ENCODE results near the gene PTPN23. TPM values are rescaled to one million over a fixed set of nuclear protein-coding genes. Genes with fewer than 3 reads are reported as not detected.

Gene PTPN23
- total and polyA plus RNA-seq, 10 of the 15 experiments (the other 5 are each of a cell fraction or from before 2014, with no cell fraction given): 0.44 to 28.6 (median 4.4) TPM

DNA sequence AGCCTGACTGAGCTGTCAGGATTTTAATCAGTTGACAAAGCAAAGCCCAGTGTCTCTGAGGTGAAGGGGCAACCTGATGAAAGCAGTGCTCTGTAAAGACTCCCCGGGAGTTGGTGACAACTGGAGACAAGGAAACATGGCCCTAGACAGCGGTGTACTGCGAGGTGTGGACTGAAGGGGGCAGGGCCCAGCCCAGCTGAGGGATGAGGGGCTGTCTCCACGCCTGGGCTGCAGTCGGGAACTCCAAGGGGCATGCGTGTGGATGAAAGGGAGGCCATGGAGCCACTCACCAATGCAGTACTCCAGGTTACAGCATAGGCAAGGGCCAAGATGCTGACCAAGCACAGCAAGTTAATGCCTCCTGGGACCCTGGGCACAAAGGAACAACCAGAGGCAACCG lies 49.8 kb downstream of the PTPN23 start:
- intact Hi-C loops (cut with micrococcal nuclease; ENCODE audit: unreplicated experiment) (no loop called here), in situ Hi-C loops (cut with MboI) (no loop called here)
- Histone ChIP-seq H3K4me3 (no peak overlapping the region), H3K36me3 (ENCODE audit: control insufficient read depth in 2 of 2, insufficient read depth in 2 of 2, low read length in 1 of 2) (peaks cover 15 to 39% of the 10 kb centered on the region in 2 experiments; a peak in 3 of 4 replicates), H4K20me1 (ENCODE audit: control insufficient read depth, insufficient read depth) (no peaks in the 10 kb centered on the region; the same call in 1 of the 2 replicates), H3K79me2 (ENCODE audit: control insufficient read depth, insufficient read depth, low read length) (no peaks in the 10 kb centered on the region), H3K4me2 (ENCODE audit: control insufficient read depth, insufficient read depth) (no peak overlapping the region), H3K27ac (ENCODE audit: control insufficient read depth, insufficient read depth) (no peak overlapping the region), H3K27me3 (replicated peaks in 1 of 2; ENCODE audit: control insufficient read depth in 2 of 2, insufficient read depth in 2 of 2, low read length in 1 of 2) (no peaks in the 10 kb centered on the region), H3K9ac (ENCODE audit: control insufficient read depth, insufficient read depth, low read length) (no peak overlapping the region), H3K9me3 (replicated peaks; ENCODE audit: control insufficient read depth, insufficient read depth, low read length) (no peaks in the 10 kb centered on the region), H2AFZ (ENCODE audit: control insufficient read depth, low read depth, low read length) (no peak overlapping the region), H3K4me1 (ENCODE audit: control insufficient read depth, insufficient read depth, low read length) (no peaks in the 10 kb centered on the region)
- SMC1A ChIA-PET (ENCODE audit: uncharacterized antibody, unreplicated experiment): no interaction called here
- TF ChIP-seq NFIC (IDR thresholded peaks at IDR 0.05; ENCODE audit: low read depth, low read length): no peak
- CTCF ChIA-PET: interaction anchor here (1.1 kb wide), 1 partner anchor 9 kb away, joined by 6 read pairs; no protein-coding TSS in a partner anchor
- BruUV-seq (replicated peaks): no TSS peak
- 96% methylated on average over 7 of the region's 7 CpGs for WGBS (ENCODE audit: insufficient coverage, insufficient replicate concordance, low lambda C conversion rate, missing lambda C conversion rate)
- RAD21 ChIA-PET (ENCODE audit: unreplicated experiment): no interaction called here
- POLR2A ChIA-PET: no interaction called here
- FAIRE-seq: no peak
- no peak for DNase-seq (ENCODE audit: low read depth, low spot score)
- no peak for ATAC-seq

DNA sequence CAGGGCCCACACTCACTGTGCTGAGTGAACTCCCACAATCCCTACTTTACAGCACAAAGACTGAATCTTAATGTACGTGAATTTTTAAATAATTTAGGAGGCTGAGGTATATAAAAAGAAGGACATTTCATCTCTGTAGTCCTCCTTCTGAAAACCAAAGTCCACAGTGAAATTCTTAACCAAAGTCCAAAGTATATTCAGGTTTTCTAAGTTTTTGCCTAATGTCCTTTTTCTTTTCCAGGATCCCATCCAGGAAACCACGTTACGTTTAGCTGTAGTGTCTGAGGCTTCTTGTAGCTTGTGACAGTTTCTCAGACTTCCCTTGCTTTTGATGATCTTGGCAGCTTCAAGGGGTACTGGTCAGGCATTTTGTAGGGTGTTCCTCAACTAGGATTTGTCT lies 50.4 kb downstream of the PTPN23 start:
- H2AFZ ChIP-seq (ENCODE audit: control insufficient read depth, low read depth, low read length): no peak overlapping the region
- no peak overlapping the region for H3K4me3 ChIP-seq
- no peak for DNase-seq (ENCODE audit: low read depth, low spot score)
- no peak for ATAC-seq
- H3K9ac ChIP-seq (ENCODE audit: control insufficient read depth, insufficient read depth, low read length): no peak overlapping the region
- ChIA-PET CTCF (no interaction called here), POLR2A (no interaction called here), RAD21 (ENCODE audit: unreplicated experiment) (no interaction called here), SMC1A (ENCODE audit: uncharacterized antibody, unreplicated experiment) (no interaction called here)
- H4K20me1 ChIP-seq (ENCODE audit: control insufficient read depth, insufficient read depth): no peaks in the 10 kb centered on the region; the same call in 1 of the 2 replicates
- no peak overlapping the region for H3K27ac ChIP-seq (ENCODE audit: control insufficient read depth, insufficient read depth)
- no peaks in the 10 kb centered on the region for H3K9me3 ChIP-seq (replicated peaks; ENCODE audit: control insufficient read depth, insufficient read depth, low read length)
- no peaks in the 10 kb centered on the region for H3K4me1 ChIP-seq (ENCODE audit: control insufficient read depth, insufficient read depth, low read length)
- WGBS (ENCODE audit: insufficient coverage, insufficient replicate concordance, low lambda C conversion rate, missing lambda C conversion rate): 92% methylated on average over 3 of the region's 3 CpGs
- BruUV-seq (replicated peaks): no TSS peak
- H3K79me2 ChIP-seq (ENCODE audit: control insufficient read depth, insufficient read depth, low read length): no peaks in the 10 kb centered on the region
- H3K36me3 ChIP-seq (ENCODE audit: control insufficient read depth in 2 of 2, insufficient read depth in 2 of 2, low read length in 1 of 2): peaks cover 10 to 34% of the 10 kb centered on the region in 2 experiments; a peak in 3 of 4 replicates
- in situ Hi-C loops (cut with MboI) (no loop called here), intact Hi-C loops (cut with micrococcal nuclease; ENCODE audit: unreplicated experiment) (no loop called here)
- no peak for FAIRE-seq
- TF ChIP-seq PAX8 (IDR thresholded peaks at IDR 0.05): no peak
- TF ChIP-seq, protein P1, sequence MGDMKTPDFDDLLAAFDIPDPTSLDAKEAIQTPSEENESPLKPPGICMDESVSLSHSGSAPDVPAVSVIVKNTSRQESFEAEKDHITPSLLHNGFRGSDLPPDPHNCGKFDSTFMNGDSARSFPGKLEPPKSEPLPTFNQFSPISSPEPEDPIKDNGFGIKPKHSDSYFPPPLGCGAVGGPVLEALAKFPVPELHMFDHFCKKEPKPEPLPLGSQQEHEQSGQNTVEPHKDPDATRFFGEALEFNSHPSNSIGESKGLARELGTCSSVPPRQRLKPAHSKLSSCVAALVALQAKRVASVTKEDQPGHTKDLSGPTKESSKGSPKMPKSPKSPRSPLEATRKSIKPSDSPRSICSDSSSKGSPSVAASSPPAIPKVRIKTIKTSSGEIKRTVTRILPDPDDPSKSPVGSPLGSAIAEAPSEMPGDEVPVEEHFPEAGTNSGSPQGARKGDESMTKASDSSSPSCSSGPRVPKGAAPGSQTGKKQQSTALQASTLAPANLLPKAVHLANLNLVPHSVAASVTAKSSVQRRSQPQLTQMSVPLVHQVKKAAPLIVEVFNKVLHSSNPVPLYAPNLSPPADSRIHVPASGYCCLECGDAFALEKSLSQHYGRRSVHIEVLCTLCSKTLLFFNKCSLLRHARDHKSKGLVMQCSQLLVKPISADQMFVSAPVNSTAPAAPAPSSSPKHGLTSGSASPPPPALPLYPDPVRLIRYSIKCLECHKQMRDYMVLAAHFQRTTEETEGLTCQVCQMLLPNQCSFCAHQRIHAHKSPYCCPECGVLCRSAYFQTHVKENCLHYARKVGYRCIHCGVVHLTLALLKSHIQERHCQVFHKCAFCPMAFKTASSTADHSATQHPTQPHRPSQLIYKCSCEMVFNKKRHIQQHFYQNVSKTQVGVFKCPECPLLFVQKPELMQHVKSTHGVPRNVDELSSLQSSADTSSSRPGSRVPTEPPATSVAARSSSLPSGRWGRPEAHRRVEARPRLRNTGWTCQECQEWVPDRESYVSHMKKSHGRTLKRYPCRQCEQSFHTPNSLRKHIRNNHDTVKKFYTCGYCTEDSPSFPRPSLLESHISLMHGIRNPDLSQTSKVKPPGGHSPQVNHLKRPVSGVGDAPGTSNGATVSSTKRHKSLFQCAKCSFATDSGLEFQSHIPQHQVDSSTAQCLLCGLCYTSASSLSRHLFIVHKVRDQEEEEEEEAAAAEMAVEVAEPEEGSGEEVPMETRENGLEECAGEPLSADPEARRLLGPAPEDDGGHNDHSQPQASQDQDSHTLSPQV (IDR thresholded peaks at IDR 0.05): no peak
- TF ChIP-seq NRF1 (conservative IDR thresholded peaks at IDR 0.05; ENCODE audit: low read depth, low read length): no peak
- no peak for TF ChIP-seq SMC3 (IDR thresholded peaks at IDR 0.05; ENCODE audit: borderline replicate concordance, low read length)
- H3K27me3 ChIP-seq (replicated peaks in 1 of 2; ENCODE audit: control insufficient read depth in 2 of 2, insufficient read depth in 2 of 2, low read length in 1 of 2): no peaks in the 10 kb centered on the region
- H3K4me2 ChIP-seq (ENCODE audit: control insufficient read depth, insufficient read depth): no peak overlapping the region
